WTC11 (cell line): ENCODE data around the gene B3GAT2. TPM values are rescaled to one million over a fixed set of nuclear protein-coding genes. Genes with fewer than 3 reads are reported as not detected.

Experiments
- ATAC-seq: fragments of 200-7000 bp; cut with Tn5 transposase; 2 replicates; pipeline ENCODE4 v1.10.0; 2021; ENCODE audit warnings: mild to moderate bottlenecking, moderate library complexity
- CTCF ChIA-PET: fragments of 300-600 bp; sonication (Branson Sonifier 250); formaldehyde crosslinking; loops from one replicate; lab custom pipeline; 2021; ENCODE audit warnings: antibody characterized with exemption; lab: Charles Lee
- POLR2A ChIA-PET: fragments of 350-600 bp; sonication (Branson Sonifier 250); formaldehyde crosslinking; loops from one replicate; lab custom pipeline; 2021; ENCODE audit warnings: antibody characterized with exemption; lab: Charles Lee
- DNase-seq: peaks from one replicate; pipeline ENCODE4 v3.0.0; 2021; ENCODE audit warnings: low spot score
- H3K27ac Mint-ChIP-seq: 2 replicates; pipeline ENCODE4 v1.8.0; 2021; ENCODE audit warnings: mixed read lengths
- H3K27me3 Mint-ChIP-seq: 2 replicates; pipeline ENCODE4 v1.8.0; 2021; ENCODE audit warnings: low read depth, mild to moderate bottlenecking, moderate library complexity, mixed read lengths
- H3K36me3 Mint-ChIP-seq: 2 replicates; pipeline ENCODE4 v1.8.0; 2021; ENCODE audit warnings: mixed read lengths
- H3K4me1 Mint-ChIP-seq: 2 replicates; pipeline ENCODE4 v1.8.0; 2022; ENCODE audit warnings: mixed read lengths
- H3K4me3 Mint-ChIP-seq: 2 replicates; pipeline ENCODE4 v1.8.0; 2021; ENCODE audit warnings: mild to moderate bottlenecking, moderate library complexity, mixed read lengths
- H3K9me3 Mint-ChIP-seq: 2 replicates; pipeline ENCODE4 v1.8.0; 2021; ENCODE audit warnings: mixed read lengths
- ATF2 ChIP-seq: sonication (generic); formaldehyde crosslinking; IDR thresholded peaks from 2 replicates; pipeline ENCODE4 v1.8.1; 2022; ENCODE audit warnings: low read depth, missing genetic modification reagents, borderline replicate concordance
- E2F4 ChIP-seq: sonication (generic); formaldehyde crosslinking; IDR thresholded peaks from 2 replicates; pipeline ENCODE4 v1.8.1; 2022; ENCODE audit warnings: low read depth, mild to moderate bottlenecking, moderate library complexity, missing genetic modification reagents, borderline replicate concordance
- ELF4 ChIP-seq: sonication (generic); formaldehyde crosslinking; IDR thresholded peaks from 2 replicates; pipeline ENCODE4 v1.8.1; 2022; ENCODE audit warnings: low read depth, mild to moderate bottlenecking, moderate library complexity, missing genetic modification reagents
- FOXP1 ChIP-seq: sonication (generic); formaldehyde crosslinking; IDR thresholded peaks from 2 replicates; pipeline ENCODE4 v1.8.0; 2022; ENCODE audit warnings: missing genetic modification reagents, mild to moderate bottlenecking, moderate library complexity, borderline replicate concordance
- FOXP4 ChIP-seq: sonication (generic); formaldehyde crosslinking; IDR thresholded peaks from 2 replicates; pipeline ENCODE4 v1.8.0; 2022; ENCODE audit warnings: mild to moderate bottlenecking, missing genetic modification reagents
- GABPB1 ChIP-seq: sonication (generic); formaldehyde crosslinking; IDR thresholded peaks from 2 replicates; pipeline ENCODE4 v1.8.1; 2023; ENCODE audit warnings: mild to moderate bottlenecking, missing genetic modification reagents
- GRHL2 ChIP-seq: fragments of 250-450 bp; sonication (Bioruptor Pico); IDR thresholded peaks from 2 replicates; pipeline ENCODE4 v1.8.0; 2022; ENCODE audit warnings: mild to moderate bottlenecking, moderate library complexity; ENCODE audit not compliant: insufficient replicate concordance, severe bottlenecking
- KAT7 ChIP-seq: sonication (generic); formaldehyde crosslinking; IDR thresholded peaks from 2 replicates; pipeline ENCODE4 v1.8.1; 2023; ENCODE audit warnings: missing genetic modification reagents, mild to moderate bottlenecking, borderline replicate concordance
- MLX ChIP-seq: sonication (generic); formaldehyde crosslinking; IDR thresholded peaks from 2 replicates; pipeline ENCODE4 v1.8.1; 2023; ENCODE audit warnings: mild to moderate bottlenecking, missing genetic modification reagents, moderate library complexity
- NFATC4 ChIP-seq: fragments of 250-450 bp; sonication (Bioruptor Pico); IDR thresholded peaks from 2 replicates; pipeline ENCODE4 v1.9.0; 2021; ENCODE audit warnings: mild to moderate bottlenecking
- NFE2L1 ChIP-seq: sonication (generic); formaldehyde crosslinking; IDR thresholded peaks from 2 replicates; pipeline ENCODE4 v1.8.1; 2023; ENCODE audit warnings: missing genetic modification reagents
- OVOL2 ChIP-seq: fragments of 250-450 bp; sonication (Bioruptor Pico); IDR thresholded peaks from 2 replicates; pipeline ENCODE4 v1.9.0; 2021; ENCODE audit warnings: mild to moderate bottlenecking, borderline replicate concordance
- SOX15 ChIP-seq: fragments of 250-450 bp; sonication (Bioruptor Pico); IDR thresholded peaks from 2 replicates; pipeline ENCODE4 v1.9.0; 2021; ENCODE audit warnings: mild to moderate bottlenecking
- TEAD1 ChIP-seq: sonication (generic); formaldehyde crosslinking; IDR thresholded peaks from 2 replicates; pipeline ENCODE4 v1.8.0; 2022; ENCODE audit warnings: mild to moderate bottlenecking, missing genetic modification reagents
- TEAD4 ChIP-seq: sonication (generic); formaldehyde crosslinking; IDR thresholded peaks from 2 replicates; pipeline ENCODE4 v1.8.0; 2022; ENCODE audit warnings: mild to moderate bottlenecking, missing genetic modification reagents
- ZBTB21 ChIP-seq: sonication (generic); formaldehyde crosslinking; IDR thresholded peaks from 2 replicates; pipeline ENCODE4 v1.8.1; 2023; ENCODE audit warnings: mild to moderate bottlenecking, missing genetic modification reagents, borderline replicate concordance
- ZNF232 ChIP-seq: sonication (generic); formaldehyde crosslinking; IDR thresholded peaks from 2 replicates; pipeline ENCODE4 v1.8.0; 2022; ENCODE audit warnings: mild to moderate bottlenecking, missing genetic modification reagents
- ZNF532 ChIP-seq: fragments of 250-450 bp; sonication (Bioruptor Pico); IDR thresholded peaks from 2 replicates; pipeline ENCODE4 v1.9.0; 2021; ENCODE audit warnings: mild to moderate bottlenecking, borderline replicate concordance
- total RNA-seq: library from RNA; stranded (reverse); gene quantifications from 3 replicates; pipeline ENCODE4 v1.2.3, GENCODE V29; 2021
- TF ChIP-seq, protein P1 (sequence below): sonication (generic); formaldehyde crosslinking; conservative IDR thresholded peaks from 2 replicates; pipeline ENCODE4 v1.8.1; 2023; ENCODE audit warnings: mild to moderate bottlenecking, low read depth, missing genetic modification reagents, moderate library complexity
- TF ChIP-seq, protein P2 (sequence below): fragments of 250-450 bp; sonication (Bioruptor Pico); IDR thresholded peaks from 2 replicates; pipeline ENCODE4 v2.1.2; 2022; ENCODE audit warnings: mild to moderate bottlenecking, moderate library complexity

B3GAT2 gene
- total RNA-seq, 1 experiment from 2014 or later: 0.70 TPM

- TF ChIP-seq ATF2: no peak
- TF ChIP-seq KAT7: no peak
- no peak for TF ChIP-seq OVOL2
- no peak for TF ChIP-seq ELF4 (CRISPR knock-in tag)
- no peak for TF ChIP-seq E2F4 (CRISPR knock-in tag)
- no peak for TF ChIP-seq ZBTB21 (CRISPR knock-in tag)
- TF ChIP-seq, protein P1, sequence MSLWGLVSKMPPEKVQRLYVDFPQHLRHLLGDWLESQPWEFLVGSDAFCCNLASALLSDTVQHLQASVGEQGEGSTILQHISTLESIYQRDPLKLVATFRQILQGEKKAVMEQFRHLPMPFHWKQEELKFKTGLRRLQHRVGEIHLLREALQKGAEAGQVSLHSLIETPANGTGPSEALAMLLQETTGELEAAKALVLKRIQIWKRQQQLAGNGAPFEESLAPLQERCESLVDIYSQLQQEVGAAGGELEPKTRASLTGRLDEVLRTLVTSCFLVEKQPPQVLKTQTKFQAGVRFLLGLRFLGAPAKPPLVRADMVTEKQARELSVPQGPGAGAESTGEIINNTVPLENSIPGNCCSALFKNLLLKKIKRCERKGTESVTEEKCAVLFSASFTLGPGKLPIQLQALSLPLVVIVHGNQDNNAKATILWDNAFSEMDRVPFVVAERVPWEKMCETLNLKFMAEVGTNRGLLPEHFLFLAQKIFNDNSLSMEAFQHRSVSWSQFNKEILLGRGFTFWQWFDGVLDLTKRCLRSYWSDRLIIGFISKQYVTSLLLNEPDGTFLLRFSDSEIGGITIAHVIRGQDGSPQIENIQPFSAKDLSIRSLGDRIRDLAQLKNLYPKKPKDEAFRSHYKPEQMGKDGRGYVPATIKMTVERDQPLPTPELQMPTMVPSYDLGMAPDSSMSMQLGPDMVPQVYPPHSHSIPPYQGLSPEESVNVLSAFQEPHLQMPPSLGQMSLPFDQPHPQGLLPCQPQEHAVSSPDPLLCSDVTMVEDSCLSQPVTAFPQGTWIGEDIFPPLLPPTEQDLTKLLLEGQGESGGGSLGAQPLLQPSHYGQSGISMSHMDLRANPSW (CRISPR knock-in tag): no peak
- TF ChIP-seq MLX (CRISPR knock-in tag): no peak
- no peak for TF ChIP-seq NFATC4 (CRISPR knock-in tag)
- TF ChIP-seq ZNF532 (CRISPR knock-in tag): no peak
- TF ChIP-seq, all 79 proteins: peak for 0
Measured at GRCh38 chr6:70838907-70839285, 118.0 kb downstream of the B3GAT2 start (continued).

DNA sequence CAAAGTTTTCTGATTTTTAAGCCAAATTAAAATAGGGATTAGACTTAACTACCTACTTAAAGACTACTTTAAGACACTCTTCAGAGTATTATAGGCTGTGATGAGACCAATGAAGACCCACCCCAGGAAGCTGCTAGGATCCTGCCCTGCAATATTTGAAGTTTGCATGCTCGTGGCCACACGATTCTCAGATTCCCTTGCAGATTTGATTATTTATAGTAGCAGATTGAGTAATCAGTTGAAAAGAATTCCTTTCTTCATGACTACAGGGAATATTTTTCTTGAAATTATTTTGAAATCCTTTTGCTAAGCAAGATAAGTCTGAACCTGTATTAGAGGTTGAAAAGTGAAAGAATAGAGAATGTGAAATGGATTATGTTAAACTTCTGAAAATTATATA lies 122.3 kb downstream of the B3GAT2 start:
- H3K36me3 Mint-ChIP-seq: peaks cover 7% of the 10 kb centered on the region; the same call in 1 of the 2 replicates
- ChIA-PET CTCF (interaction anchor here (0.7 kb wide), 1 partner anchor 139 kb away, joined by 5 read pairs; no protein-coding TSS in a partner anchor), POLR2A (no interaction called here)
- no peaks in the 10 kb centered on the region for H3K27me3 Mint-ChIP-seq
- H3K4me3 Mint-ChIP-seq: no peak overlapping the region
- ATAC-seq: no peak
- no peaks in the 10 kb centered on the region for H3K4me1 Mint-ChIP-seq
- TF ChIP-seq, protein P2, sequence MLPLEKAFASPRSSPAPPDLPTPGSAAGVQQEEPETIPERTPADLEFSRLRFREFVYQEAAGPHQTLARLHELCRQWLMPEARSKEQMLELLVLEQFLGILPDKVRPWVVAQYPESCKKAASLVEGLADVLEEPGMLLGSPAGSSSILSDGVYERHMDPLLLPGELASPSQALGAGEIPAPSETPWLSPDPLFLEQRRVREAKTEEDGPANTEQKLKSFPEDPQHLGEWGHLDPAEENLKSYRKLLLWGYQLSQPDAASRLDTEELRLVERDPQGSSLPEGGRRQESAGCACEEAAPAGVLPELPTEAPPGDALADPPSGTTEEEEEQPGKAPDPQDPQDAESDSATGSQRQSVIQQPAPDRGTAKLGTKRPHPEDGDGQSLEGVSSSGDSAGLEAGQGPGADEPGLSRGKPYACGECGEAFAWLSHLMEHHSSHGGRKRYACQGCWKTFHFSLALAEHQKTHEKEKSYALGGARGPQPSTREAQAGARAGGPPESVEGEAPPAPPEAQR (CRISPR knock-in tag): no peak
- TF ChIP-seq GRHL2 (CRISPR knock-in tag) (no peak), TEAD1 (CRISPR knock-in tag) (no peak), GABPB1 (CRISPR knock-in tag) (no peak), NFE2L1 (CRISPR knock-in tag) (no peak), FOXP4 (CRISPR knock-in tag) (no peak), FOXP1 (no peak), MLX (CRISPR knock-in tag) (no peak), SOX15 (no peak), ZNF232 (CRISPR knock-in tag) (no peak), OVOL2 (no peak), TEAD4 (no peak)
- TF ChIP-seq, all 79 proteins: peak for 0
- Mint-ChIP-seq H3K27ac (no peak overlapping the region), H3K9me3 (peaks cover 11% of the 10 kb centered on the region)
- DNase-seq: no peak
